ENCODE results near the gene MALL.
"Not testable (repeated sequence)": the region's sequence is repeated elsewhere in the genome, so short reads cannot be mapped to it uniquely, and the experiment has no call there.

The MALL gene

GRCh38 chr2:110097506-110098220 is 18.0 kb downstream of the MALL start:
- no peak for DNase-seq

- DNase-seq: no peak
Measured at GRCh38 chr2:110095994-110096633, 19.5 kb downstream of the MALL start.

GRCh38 chr2:110094884-110095534 is 20.6 kb downstream of the MALL start:
- DNase-seq: not testable (repeated sequence)

GRCh38 chr2:110093924-110094323 is 21.7 kb downstream of the MALL start:
- DNase-seq: not testable (repeated sequence)

- not testable (repeated sequence) for DNase-seq
Measured at GRCh38 chr2:110090164-110090563, 25.5 kb downstream of the MALL start.

GRCh38 chr2:110083757-110084156 is 31.9 kb downstream of the MALL start:
- not testable (repeated sequence) for DNase-seq

- DNase-seq: not testable (repeated sequence)
Measured at GRCh38 chr2:110083162-110083561, 32.5 kb downstream of the MALL start.

- DNase-seq: not testable (repeated sequence)
Measured at GRCh38 chr2:110078104-110078503, 37.5 kb downstream of the MALL start.

- DNase-seq: not testable (repeated sequence)
Measured at GRCh38 chr2:110075896-110076295, 39.7 kb downstream of the MALL start.

- DNase-seq: not testable (repeated sequence)
Measured at GRCh38 chr2:110069869-110070268, 45.8 kb downstream of the MALL start.

- not testable (repeated sequence) for DNase-seq
Measured at GRCh38 chr2:110068153-110068552, 47.5 kb downstream of the MALL start.

- not testable (repeated sequence) for DNase-seq
Measured at GRCh38 chr2:110062332-110062731, 53.3 kb downstream of the MALL start.

GRCh38 chr2:110060550-110060949 is 55.1 kb downstream of the MALL start:
- not testable (repeated sequence) for DNase-seq

GRCh38 chr2:110059694-110060358 is 55.8 kb downstream of the MALL start:
- DNase-seq: not testable (repeated sequence)

- not testable (repeated sequence) for DNase-seq
Measured at GRCh38 chr2:110059009-110059693, 56.5 kb downstream of the MALL start.

GRCh38 chr2:110058034-110058433 is 57.6 kb downstream of the MALL start:
- not testable (repeated sequence) for DNase-seq

- DNase-seq: not testable (repeated sequence)
Measured at GRCh38 chr2:110055819-110056408, 59.7 kb downstream of the MALL start.

GRCh38 chr2:110054521-110055407 is 60.9 kb downstream of the MALL start:
- DNase-seq: not testable (repeated sequence)

GRCh38 chr2:110053688-110054087 is 61.9 kb downstream of the MALL start:
- not testable (repeated sequence) for DNase-seq

- DNase-seq: not testable (repeated sequence)
Measured at GRCh38 chr2:110052166-110052565, 63.5 kb downstream of the MALL start.

GRCh38 chr2:110050222-110050621 is 65.4 kb downstream of the MALL start:
- not testable (repeated sequence) for DNase-seq

Data from stimulated activated CD4-positive, alpha-beta T cell treated with anti-CD3 and anti-CD28 coated beads, Interleukin-15, amount 100 ng/mL, for 24 hours (primary cell).